Activated CD8-positive, alpha-beta memory T cell treated with anti-CD3 and anti-CD28 coated beads, Interleukin-2, amount 50 U/mL, for 4 hours (primary cell): ENCODE data around the gene NECAB2.

Experiments
- DNase-seq: peaks from one replicate; pipeline ENCODE4 v3.0.0-alpha.2; 2020

The NECAB2 gene

DNA sequence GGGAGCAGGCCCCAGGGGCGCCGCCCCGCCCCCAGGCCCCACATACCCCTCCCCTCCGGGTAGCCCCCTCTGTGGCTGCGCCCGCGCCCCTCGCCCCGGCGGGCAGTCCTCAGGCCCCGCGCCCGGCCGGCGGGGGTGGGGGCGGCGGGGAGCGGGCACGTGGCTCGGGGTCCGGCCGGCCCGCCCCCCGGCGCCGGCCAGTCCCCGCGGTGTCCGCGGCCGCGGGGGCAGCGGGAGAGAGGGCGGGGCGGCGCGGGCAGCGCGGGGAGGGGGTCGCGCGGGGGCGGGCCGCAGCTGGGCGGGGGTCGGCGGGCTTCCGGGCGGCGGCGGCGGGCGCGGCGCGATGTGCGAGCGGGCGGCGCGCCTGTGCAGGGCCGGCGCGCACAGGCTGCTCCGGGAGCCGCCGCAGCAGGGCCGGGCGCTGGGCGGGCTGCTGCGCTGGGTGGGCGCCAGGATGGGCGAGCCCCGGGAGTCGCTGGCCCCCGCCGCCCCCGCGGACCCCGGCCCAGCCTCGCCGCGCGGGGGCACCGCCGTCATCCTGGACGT lies 335 bp downstream of the NECAB2 start:
- DNase-seq, result no peak

DNA sequence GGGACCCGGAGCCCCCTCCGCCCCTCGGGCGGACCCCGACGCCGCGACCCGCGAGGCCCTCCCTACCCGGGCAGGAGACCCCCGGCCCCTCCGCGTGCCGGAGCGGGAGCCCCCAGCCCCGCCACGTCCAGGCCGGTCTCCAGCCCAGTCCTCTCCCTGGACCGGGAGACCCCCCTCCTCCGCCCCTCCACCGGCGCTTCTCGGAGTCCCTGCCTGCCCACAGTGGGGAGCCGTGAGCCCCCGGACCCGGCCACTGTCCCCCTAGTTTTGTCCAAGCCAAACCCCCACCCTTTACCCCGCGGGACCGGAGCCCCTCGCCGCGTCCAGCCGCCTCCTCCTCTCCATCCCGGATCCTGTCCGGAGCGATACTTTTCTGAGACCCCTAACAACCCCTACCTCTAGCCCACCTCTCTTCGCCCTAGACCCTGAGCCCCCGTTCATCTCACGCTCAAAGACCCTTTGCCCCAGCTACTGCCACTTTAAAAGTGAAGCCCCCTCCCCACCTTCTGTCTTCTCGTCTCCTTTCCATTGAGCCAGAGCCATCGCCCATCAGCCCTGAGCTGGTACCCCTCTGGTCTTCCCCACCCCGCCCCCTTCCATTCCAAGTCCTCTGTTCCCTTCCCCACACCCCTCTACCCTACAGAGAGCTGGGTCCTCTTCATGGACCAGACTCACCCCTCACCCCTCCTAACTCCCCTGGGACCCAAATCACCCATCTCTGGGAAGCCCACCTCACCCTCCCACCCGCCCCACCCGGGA lies 1.0 kb downstream of the NECAB2 start:
- no peak for DNase-seq

GRCh38 chr16:83969771-83970429 lies 1.9 kb downstream of the NECAB2 start:
- no peak for DNase-seq

DNA sequence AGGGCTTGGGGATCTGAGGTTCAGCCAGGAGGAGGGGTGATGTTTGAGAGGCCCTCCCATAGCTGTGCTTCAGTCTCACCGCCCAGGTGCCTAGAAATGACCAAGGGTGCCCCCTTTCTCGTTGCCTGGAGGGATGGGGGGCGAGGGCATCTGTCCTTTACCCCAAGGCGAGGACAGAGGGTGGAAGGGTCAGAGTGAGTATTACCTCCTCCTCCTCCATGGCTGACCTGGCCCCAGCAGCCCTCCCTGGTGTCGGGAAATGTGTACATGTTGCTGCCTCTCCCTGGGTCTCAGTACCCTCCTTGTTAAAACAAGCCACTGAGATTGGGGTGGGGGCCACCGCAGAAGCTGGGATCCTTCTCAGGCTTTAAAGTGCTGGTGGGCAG lies 2.4 kb downstream of the NECAB2 start:
- no peak for DNase-seq

DNA sequence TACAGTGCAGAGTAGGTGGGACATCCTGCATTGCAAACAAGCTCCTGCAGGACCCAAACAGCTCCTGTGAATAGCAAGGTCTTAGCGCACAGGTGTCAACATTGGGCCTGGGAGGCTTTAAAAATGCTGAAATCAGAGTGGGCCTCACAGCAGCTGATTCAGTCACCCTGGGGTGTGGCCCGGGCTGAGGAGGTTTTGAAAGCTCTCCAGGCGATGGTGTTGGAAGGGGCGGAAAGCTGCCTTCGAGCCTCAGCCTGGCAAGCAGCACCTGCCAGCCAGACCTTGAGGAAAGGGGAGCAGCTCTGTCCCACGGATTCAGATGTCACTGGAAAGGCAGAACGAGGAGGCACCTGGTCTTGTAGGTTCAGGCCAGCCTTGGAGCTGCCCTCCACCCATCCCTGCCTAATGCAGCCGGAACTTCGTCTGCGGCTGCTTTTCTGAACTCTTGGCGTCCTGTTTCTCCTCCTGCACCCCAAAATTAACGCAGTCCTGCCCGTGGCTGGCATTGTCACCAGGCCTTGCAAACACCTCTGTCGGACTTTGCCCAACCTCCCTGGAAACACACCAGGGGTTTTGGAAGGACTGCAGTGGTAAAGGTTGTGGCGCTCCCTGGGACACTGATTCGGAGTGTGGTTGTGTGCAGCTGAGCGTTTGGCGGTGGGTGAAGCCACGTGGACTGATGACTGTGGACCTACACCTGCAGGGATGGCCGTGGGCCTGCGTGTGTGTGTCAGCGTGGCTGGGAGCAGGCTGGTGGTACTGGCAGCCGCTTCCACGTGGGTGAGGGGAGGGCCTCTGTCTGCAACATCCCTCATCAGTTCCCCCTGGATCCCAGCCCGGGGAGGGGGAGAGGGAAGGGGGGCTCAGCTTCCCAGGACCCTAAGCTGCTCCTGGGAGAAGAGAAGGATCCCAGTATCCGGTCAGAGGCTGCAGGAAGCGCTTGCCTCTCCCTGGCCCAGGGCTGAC lies 3.4 kb downstream of the NECAB2 start:
- DNase-seq, result no peak

DNA sequence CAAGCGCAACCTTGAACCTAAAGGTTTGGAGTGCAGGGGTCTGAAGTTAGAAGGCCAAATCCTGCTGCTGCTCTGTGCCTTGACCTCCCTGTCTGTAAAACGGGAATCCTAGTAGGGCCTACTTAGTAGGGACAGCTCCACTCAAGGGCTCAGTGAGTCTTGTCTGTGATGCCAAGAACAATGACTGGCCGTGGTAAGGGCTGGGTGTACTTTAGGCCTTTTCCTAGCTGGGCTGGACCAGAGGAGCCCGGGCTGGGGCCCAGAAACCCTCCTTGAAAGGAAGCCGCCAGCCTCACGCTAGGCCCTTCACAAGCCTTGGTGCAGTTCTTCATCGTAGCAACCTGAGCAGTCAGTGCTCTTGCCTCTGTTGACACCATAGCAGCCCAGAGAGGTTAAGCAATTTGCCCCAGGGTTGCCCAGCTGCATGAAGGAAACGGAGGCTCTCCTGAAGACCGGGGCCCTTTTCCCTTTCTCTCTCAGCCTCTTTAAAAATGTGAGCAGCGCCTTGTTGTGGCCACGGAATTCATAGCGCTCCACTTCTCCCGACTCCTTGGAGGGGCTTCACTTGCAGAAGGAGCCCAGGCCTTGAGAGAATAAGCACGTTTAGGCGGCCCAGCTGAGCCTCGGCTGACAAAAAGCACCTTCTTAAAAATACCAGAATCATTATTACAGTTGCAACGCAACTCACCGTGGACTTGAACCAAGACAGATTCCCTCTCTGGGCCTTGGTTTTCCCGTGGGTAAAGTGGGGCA lies 4.4 kb downstream of the NECAB2 start:
- no peak for DNase-seq

- no peak for DNase-seq
Observed at GRCh38 chr16:83973077-83973476, 5.0 kb downstream of the NECAB2 start.

DNA sequence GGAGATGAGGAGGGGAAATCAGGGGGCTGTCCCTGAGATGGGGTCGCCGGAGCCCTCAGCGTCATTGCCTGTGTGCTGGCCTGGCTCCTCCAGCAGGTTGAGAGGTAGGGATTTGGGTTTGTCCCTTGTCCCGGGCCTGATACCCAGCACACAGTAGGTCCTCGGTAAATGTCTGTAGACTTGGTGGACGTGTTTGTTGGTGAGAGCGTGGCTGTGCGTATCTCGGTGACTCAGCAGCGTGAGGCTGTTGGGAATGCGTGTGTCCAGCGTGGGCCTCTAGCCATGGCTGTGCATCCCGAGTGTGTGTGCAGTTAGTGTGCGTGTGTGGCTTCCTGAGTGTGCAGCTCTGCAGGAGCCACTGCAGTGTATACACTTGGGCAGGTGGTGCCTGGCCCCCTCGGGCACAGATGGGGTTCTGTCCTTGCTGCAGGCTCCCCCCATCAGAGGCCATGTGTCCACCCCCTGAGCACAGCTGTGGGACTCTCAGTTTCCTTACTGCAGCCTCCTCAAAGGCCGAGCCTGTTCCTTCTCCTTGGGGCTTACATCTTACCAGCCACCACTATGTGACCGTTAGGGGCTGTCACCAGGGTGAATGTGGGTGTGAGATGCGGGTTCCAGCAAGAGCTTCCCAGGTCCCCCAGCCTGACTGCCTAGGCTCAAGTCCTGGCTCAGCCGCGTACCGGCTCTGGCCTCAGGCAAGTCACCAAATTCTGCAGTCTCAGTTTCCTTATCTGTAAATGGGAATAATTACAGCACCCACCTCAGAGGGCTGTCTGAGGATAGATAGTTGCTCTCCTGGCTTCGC lies 5.7 kb downstream of the NECAB2 start:
- no peak for DNase-seq

GRCh38 chr16:83974475-83974874 lies 6.4 kb downstream of the NECAB2 start:
- no peak for DNase-seq

DNA sequence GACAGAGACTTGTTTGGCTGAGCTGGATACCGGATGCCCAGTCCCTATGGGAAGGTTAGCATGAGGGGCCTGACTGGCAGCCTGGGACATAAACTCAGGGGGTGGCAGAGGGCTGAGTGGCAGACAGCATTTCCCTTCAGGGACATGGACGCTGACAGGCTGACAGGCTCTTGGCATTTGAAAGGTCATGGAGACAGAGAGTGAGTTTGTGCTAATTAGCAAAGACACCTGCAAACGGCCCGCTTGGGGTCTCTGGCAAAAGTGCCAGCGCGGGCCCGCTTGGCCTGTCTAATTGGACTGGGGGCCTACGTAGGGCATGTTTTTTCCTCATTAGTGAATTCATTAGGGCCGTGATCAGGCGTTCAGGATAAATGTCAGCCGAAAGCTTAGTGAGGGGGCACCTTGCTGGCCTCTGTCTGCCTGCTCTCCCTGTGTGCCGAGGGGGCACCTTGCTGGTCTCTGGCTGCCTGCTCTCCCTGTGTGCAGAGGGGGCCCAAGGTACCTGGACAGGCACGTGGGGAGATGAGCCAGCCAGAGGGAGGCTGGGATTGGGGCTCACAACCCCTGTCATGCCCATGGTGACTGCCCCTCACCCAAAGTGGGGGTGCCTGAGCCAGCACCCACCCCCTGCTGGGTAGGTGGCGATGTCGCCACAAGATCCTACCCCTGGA lies 7.7 kb downstream of the NECAB2 start:
- no peak for DNase-seq

- no peak for DNase-seq
Observed at GRCh38 chr16:83977056-83977815, 9.2 kb downstream of the NECAB2 start.

DNA sequence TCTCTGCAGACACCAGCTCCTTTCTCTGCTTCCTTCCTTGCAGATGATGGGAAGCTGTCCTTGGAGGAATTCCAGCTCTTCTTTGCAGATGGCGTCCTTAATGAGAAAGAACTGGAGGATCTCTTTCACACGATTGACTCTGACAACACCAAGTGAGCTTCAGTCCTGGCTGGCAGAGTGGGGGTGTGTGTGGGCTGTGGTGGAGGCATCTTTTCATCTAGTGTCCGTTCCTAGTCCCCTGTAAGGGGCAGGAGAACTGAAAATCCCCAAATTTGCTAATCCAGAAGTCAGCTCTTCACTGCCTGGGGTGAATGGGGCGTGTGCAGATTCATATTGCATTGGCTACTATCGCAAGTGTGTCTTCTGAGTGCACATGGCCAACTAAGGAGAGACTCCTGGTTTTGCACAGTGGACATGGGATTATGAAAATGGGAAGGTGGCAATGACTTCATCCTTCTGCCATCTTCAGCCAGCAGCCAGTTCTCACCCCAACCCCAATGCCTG lies 10.4 kb downstream of the NECAB2 start:
- no peak for DNase-seq

- DNase-seq, result no peak
Observed at GRCh38 chr16:83979441-83979840, 11.4 kb downstream of the NECAB2 start.

GRCh38 chr16:83980794-83981193 lies 12.8 kb downstream of the NECAB2 start:
- DNase-seq, result no peak

GRCh38 chr16:83981799-83982198 lies 13.8 kb downstream of the NECAB2 start:
- no peak for DNase-seq

DNA sequence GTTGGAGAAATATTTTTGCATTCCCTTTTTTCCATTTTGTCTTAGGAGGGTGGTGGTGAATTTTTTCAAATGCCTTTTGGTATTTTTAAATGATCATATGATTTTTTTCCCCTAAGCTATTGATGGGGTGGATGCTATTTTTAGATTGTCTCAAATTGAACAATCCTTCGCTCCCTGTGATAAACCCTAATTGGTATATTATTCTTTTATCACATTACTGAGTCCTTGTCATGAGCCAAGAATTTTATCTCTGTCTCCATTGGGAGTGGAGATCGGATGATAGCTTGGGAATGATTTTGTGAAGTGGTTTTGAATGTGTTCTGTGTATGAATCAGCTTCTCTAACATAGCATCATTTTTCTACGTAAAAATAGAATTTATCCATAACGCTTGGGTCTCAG lies 15.4 kb downstream of the NECAB2 start:
- no peak for DNase-seq

GRCh38 chr16:83989300-83989699 lies 21.3 kb downstream of the NECAB2 start:
- DNase-seq, result no peak

DNA sequence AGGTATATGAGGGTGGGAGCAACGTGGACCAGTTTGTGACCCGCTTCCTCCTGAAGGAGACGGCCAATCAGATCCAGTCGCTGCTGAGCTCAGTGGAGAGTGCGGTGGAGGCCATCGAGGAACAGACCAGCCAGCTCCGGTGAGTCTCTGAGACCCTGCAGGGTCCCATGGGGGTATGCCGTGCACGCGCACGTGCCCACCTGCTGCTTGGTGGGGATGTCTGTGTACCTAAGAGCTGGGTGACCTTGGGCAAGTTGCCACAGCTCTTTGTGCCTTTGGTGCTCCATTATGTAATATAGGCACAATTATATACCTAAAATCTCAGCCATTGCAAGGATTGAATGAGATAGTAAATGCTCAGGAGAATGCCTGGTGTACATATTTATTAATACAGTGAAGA lies 22.4 kb downstream of the NECAB2 start:
- no peak for DNase-seq

DNA sequence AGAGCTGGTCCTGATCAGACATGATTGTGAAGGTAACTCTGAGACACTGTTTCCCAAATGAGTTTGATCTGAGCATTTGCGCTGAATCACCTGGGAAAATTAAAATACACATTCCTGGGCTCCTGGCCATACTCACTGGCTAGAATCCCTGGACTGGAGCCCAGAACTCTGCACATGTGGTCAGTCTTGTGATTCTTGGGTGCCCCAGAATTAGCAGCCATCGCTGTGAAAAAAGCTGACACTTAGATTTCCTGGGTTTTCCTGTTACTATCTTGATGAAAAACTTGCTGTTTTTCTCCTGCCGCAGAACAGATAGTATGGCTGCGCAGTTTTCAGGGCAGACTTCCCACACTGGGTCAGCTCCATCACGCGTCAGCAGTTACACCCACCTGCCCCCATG lies 24.6 kb downstream of the NECAB2 start:
- no peak for DNase-seq

DNA sequence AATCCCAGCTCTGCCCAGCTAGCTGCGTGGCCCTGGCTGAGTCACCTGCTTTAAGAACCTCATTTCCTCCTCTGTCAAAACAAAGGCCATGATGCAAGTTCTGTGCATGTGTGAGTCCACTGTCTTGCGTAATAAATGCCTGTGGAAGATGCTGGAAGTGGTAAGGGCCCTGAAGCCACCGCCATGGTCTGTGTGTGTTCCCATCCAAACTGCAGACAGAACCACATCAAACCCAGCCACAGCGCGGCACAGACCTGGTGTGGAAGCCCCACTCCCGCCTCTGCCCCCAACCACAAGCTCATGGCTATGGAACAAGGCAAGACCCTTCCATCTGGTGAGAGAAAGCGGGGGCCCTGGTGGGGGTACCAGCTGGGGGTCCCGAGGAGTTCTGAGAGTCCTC lies 26.0 kb downstream of the NECAB2 start:
- DNase-seq, result no peak
